NCI-H446 (cell line): ENCODE results near the gene LRIT2.

Experiments used
- DNase-seq, 2 experiments: peaks; one replicate each; lab custom pipeline; 2025; lab: John Stamatoyannopoulos, UW

Gene LRIT2

DNA sequence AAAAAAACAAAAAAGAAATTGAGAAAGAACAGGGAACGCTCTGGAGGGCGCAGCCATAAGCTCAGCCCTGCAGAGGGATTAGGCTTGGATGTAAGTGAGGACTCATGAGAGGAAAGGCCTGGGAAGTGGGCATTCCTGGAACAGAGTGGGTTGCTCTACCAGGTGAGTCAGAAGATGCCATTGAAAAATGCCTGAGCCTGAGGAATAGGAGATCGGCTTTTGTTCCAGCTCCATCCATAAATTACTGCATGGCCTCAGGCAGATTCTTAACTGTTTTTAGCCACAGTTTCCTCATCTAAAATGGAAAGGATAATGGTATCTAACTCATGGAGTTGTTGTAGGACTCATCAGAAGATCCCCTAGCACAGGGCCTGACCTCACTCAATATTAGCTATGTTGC, 18.4 kb upstream of the LRIT2 start:
- DNase-seq = no peak

DNA sequence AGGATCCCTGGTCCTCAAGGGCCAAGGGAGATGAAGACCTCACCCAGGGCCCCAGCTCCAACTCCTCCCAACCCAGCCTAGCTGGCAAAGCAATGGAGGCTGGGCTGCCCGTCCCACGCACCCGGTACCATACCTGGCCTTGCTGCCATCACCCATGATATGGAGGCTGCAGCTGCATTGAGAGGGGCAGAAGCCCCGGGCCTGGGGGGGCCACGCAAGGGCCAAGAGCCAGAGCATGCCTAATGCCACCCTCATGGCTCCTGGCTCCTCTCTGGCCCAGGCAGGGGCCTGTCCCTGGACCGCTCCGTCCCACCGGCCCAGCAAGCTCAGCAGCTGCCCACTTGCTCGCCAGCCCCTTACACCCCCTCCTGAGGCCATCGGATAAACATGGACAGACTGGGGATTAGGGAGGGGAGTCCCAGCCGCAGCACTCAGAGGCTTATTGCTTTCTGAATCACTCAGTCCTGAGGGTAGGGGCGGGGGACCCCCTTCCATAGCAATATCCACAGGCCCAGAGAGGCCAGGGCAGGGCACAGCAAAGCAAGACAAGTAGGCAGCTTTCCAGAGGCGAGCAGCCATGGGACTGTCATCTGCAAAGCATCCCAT, 15.9 kb upstream of the LRIT2 start, which contains the start of gene LRIT1:
Gene LRIT1 (minus strand): TSS at position 362 of the 606 bp plus-strand sequence. CDS start 107 bp downstream, at position 255.
- no peak for DNase-seq

DNA sequence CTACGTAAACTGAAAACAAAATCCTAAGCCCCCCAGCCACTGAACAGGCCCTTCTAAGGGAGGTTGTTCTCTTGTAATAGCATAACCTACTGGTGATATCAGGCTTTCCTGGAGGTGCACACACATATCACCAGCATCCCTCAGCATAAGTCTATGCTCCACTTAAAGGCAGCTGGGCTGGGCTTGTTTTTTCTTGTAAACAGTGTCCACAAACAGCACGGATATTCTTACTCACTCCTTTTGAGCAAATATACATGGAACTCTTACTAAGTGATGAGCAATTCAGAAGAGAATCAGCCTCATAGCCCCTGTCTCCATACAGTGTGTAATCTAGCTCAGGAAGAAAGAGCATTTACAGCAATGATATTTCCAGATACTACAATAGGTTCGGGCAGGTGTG, 13.6 kb upstream of the LRIT2 start:
- no peak for DNase-seq

DNA sequence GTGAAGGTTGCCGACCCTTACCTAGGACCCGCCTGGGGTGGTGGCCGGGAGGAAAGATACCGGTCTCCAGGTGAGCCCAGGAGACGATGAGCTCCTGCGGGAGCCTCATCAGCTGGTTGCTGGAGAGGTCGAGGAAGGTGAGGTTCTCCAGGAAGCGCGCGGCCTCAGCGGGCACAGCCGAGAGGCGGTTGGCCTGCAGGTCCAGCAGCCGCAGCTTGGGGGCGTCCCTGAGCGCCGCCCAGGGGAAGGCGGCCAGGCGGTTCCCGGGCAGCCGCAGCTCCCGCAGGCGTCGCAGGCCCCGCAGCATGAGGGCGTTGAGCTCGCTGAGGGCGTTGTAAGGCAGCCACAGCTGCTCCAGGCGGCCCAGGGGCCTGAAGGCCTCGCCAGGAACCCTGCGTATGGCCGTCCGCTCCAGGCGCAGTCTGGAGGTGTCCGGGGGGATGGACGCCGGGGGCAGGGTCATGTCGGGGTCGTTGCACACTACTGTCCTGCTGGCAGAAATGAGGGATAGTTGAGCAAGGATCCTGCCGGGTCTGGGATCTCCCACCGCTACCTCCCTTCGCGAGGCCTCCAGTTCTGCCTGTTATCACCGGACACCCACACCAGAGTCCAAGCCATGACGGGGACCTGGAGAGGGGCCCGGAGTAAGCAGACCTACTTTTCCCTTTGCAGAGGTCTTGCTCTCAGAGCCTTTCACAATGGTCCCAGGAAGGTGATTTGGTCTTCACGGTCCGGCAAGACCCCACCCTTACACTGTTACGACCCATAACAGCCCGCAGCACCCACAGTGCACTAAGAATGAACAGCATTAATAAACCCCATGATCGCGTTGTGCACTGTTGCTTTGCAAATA, 12.1 kb upstream of the LRIT2 start:
- no peak for DNase-seq

DNA sequence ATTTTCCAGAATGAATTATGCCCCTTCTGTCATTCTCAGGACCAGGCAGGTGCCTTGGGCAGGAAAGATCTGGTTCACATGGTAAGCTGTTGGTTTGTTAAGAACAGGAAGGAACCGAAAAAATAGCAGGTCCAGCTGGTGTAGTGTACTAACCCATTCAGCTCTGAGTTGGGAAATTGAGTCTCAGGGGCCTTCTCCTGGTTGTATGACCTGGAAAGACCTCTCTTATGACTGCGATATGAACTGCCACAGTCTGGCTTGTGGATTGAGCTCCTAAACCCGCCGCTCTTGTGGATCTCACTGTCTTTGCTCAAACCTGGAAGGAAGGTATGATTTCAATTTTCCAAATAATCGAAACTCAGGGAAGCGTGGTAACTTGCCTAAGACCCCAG, 11.5 kb upstream of the LRIT2 start:
- no peak for DNase-seq

DNA sequence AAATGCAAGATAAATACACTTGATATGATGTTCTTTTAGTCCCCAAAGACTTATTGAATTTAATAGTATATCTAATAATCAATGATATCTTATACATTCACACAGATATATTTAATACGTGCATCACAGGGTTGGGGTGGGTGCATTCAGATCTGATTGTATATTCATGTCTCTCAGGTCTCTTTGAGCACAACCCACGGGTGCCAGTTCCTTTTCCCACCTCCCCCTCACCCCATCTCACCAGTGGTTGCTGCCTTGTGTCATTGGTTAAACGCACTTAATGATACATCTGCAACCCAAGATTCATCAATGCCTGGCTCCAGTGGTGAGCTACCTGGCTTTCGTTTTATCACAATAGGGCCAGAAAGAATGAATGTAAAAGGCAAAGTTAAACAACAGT, 9.8 kb upstream of the LRIT2 start:
- DNase-seq = no peak

DNA sequence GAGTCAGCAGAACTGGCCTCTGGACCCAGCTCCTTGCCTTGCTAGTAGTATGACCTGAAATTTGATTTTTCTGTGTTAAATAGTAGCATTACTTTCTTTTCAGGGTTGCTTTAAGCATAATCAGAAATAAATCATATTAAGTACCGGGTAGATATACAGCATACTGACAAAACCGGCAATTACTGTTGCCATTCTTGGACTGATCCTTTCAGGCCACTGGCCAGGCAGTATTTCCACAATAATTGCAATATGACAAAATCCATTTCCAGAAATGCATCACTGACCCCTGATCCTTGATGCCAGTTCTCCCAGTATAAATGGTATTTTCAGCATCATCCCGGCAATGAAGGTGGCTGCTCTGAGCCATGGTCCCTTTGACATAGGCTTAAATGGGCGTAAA, 9.1 kb upstream of the LRIT2 start:
- no peak for DNase-seq

DNA sequence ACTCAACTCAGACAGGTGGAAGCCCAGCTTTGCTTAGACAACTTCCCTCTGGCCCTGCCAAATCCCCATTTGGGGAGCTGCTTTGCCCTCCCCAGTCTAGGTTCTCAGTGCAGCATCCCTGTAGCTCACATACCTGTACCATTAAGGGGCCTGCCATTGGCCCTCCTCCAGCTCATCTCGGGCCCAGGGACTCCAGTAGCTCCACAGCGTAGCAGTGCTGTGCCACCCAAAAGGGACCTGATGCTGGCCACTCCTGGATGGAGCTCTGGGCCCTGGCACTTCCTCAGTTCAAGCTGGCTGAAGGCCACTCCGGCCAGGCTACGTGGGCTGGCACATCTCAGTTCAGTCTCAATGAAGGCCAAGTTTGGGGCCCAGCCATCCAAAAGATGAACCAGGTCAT, 8.6 kb upstream of the LRIT2 start:
- DNase-seq = no peak

DNA sequence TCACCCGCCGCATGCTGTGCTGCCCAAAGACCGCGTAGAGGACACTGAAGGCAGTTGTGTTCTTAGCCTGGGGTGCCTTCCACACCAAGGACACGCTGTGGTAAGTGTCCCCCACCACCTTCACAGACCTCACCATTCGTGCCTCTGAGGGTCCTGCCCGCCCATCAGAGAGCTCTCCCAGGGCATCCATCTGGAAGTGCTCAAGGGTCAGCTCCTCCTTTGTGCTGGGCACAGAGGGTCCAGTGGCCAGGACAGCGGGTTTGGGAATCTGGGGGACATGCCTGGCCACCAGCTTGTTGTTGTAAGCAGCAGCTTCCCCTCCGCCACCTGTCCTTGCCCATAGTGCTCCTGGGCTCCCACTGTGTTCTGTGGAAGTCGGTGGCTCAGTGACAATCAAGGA, 7.0 kb upstream of the LRIT2 start:
- DNase-seq = no peak

DNA sequence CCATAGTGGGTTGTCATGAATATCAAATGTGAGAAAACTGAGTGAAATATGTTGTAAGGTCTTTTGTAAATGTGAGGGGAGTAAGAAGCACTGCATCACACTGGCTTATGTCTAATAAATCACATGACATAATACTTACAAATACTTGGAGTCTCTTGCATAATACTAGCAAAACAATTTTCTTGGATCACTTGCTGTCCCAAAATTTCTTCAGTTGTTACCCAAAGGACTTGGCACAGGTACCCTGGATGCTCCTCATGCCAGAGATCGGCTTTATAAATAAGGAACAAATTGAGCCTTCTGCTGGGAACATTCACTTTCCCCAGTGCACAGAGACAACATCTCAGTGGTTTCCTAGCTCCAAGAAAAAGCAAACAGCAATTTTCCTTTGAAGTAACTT, 5.0 kb upstream of the LRIT2 start:
- DNase-seq = no peak

DNA sequence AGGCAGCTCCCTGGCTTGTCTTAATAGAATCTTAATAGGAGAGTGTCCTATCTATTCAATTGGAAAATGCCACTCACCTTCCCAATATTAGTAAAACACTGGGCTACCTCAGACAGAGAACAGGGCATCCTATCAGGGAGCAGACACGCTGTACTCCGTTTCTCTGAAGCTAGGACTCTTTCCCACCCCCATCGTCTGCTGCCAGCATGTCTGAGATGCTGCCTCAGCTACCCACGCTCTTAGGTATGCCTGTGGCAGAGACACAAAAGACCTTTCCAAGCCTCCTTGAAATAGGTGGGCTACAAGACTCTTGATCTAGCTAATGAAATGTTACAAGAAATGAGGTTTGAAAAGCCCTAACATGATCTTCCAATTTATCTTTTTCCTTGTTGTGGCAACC, 2.5 kb upstream of the LRIT2 start:
- DNase-seq = no peak

DNA sequence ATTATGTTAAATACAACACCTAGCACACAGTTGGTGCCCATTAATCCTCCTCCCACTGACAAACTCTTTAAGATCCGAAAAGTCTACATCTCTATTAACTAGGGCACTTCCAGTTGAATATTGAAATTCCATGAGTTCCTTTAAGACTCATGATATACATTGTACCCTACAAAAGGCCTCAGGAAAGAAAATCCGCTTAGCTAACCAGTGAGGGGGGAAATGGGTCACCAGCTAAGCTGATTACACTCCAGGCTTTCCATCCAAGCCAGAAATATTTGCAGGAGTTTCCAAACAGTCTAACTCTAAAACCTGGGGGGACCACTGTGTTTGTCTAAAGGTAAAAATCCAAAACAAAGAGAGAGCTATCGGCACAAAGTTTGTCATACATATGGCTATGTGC, 1.3 kb upstream of the LRIT2 start:
- no peak for DNase-seq

DNA sequence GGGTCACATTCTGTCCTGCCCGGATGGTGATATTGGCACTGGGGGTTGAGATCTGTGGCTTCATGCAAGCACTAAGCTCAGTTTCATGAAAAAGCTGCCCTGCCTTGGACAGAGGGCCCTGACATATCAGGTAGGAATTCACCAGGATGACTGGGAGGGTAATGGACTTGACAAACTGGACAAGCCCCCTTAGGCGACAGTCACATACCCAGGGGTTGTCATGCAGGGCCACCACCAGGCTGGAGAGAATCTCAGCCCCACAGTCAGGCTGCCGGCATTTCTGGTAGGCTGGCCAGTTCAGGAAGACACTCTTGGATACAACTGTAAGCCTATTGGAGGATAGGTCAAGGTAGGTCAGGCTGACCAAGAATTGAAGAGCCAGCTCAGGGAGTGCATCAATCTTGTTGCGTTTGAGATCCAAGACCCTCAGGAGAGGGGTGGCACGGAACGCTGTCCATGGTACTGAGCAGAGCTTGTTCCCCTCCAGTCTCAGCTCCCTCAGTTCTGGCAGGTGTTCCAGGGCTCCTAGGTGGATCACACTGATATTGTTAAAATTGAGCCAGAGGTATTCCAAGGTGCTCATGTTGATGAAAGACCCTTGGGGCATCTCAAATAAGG, 824 bp downstream of the LRIT2 start:
- no peak for DNase-seq

DNA sequence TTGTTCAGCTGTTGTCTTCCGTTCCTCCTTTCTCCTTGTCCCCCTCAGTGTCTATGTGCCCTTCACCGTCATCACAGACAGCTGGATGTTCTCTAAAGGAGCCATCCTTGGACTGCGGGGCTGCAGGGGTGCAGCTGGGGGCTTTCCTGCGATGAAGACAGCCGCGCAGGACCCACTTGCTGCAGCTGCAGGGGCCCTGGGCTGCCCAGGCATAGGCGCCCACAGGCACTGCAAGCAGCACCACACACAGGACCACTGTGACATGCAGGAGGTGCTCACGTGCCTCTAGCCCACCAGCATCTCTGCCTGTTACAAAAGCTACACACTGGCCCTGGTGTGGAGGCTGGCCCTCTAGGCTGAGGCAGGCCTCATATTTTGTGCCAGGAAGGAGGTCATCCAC, 3.4 kb downstream of the LRIT2 start:
- no peak for DNase-seq

DNA sequence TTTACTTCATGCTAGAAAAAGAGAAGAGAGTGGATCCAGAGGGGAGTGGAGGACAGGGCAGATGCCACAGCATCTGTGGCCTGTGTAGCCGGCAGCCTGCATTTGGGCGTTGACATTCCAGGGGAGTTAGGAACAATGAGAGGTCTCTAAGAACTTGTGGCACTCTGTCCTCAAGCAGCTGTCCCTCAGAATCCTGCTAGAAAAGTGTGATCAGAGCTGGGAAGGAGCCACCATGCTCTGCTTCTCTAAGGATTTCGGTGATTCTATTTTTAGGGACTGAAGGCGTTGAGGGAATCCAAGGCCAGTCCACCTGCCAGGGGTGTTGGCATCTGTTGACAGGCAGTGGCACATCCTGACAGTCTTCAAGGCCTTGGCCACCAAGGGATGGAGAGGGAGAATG, 7.6 kb downstream of the LRIT2 start:
- DNase-seq = no peak

DNA sequence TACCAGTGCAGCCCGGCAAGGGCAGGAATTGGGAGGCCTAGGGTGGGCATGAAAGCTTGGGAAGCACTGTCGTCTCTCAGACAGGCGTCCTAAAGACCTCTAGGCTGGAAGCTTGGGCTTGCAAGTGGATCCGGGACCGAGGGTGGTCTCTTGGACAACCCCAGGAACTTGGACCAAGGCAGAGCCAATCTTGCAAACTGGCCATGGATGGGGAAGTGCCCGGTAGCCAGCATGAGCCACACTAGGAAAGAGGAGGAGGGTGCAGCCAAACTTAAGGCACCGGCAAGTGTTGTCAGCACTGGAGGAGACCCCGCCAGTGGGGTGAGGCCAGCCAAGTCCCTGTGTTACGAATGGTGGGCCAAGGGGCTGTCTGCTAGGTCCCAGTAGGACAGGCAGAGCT, 8.5 kb downstream of the LRIT2 start:
- no peak for DNase-seq

DNA sequence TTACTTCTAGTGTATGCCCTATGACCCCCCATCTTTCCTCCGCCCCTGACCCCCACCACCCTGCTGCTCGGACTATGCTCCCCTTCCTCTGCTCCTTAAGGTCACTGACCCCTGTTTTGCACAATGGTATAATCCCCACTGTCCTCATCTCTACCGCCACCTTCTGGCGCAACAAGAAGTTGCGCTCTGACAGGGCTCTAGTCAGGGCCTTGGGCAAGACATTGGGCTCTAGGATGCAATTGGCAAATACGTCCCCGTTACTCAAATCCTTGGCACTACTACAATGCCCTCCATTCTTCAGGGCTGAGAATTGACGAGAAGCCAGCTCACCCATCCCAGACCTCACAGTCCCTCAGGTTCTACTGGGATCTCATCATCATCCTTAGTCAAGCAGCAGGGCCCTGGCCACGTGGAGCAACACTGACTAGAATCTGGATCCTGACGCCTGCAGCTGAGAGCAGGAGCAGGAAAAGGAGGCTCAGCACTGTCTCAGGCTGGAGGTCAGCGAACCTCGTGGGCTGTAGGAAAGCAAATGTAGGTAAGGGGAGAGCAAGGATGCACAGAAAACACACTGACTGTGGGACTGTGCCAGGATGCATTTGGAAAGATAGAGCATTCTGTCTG, 10.6 kb downstream of the LRIT2 start:
- DNase-seq = peak in 1 of 2 experiments; percentile 8

DNA sequence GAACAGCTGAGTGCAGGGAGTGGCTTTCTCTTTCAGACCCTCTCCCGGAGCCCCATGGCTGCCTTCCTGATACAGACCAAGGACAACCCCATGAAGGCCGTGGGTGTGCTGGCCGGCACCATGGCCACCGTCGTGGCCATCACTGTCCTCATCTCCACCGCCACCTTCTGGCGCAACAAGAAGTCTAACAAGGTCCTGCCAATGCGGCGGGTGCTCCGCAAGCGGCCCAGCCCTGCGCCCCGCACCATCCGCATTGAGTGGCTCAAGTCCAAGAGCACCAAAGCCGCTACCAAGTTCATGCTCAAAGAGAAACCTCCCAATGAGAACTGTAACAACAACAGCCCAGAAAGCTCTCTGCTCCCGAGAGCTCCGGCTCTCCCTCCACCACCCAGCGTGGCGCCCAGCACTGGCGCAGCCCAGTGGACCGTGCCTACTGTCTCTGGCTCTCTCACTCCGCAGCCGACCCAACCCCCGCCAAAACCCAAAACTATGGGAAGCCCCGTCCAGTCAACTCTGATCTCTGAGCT, 11.2 kb downstream of the LRIT2 start:
- no peak for DNase-seq

DNA sequence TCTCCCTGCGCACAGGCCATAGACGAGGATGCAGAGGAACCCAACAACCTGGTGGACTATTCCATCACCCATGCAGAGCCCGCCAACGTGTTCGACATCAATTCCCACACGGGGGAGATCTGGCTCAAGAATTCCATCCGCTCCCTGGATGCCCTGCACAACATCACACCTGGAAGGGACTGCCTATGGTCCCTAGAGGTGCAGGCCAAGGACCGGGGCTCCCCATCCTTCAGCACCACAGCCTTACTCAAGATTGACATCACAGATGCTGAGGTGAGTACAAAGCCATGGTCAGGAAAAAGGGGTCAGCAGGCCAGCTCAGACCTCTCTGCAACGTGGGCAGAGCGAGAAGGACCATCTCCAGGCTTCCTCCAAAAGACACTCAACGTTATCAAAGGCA, 12.3 kb downstream of the LRIT2 start:
- no peak for DNase-seq

DNA sequence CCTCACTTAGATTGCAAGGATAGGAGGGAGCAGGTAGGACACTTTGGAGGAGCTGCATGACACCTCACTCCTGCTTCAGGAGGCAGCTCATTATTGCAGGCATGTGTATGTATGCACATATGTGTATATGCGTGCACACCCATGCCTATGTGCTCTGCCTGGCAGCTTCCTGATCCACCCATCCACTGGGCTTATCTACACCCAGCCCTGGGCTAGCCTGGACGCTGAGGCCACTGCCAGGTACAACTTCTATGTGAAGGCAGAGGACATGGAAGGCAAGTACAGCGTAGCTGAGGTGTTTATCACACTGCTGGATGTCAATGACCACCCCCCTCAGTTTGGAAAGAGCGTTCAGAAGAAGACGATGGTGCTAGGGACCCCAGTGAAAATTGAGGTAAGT, 13.3 kb downstream of the LRIT2 start:
- no peak for DNase-seq

DNA sequence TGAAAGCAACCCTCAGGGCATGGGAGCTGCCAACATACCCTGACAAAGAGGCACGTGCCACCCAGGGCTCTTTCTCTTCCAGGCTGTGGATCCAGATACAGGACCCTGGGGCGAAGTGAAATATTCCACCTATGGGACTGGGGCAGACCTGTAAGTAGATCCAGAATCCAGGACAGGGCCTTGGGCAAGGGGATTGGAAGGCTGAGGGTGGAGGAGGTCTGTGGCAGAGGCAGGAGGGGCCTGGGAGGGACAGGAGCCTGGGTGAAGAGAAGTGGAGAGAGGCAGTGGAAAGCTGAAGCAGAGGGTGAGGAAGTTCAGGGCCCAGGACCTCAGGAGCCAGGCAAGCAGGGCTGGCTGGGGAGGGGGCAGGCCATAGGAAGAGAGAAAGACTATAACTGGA, 13.8 kb downstream of the LRIT2 start:
- no peak for DNase-seq

DNA sequence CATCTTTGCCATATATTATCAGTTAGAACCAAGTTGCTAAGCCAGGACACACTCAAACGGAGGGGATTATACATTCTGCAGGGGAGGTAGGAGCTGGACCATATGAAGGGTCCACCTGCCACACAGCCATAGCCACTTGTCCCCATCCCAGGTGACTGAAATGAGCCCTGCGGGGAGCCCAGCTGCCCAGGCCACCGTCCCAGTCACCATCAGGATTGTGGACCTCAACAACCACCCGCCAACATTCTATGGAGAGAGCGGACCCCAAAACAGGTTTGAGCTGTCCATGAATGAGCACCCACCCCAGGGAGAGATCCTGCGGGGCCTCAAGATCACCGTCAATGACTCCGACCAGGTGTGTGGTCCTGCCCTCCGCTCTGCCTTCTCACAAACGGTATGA, 17.3 kb downstream of the LRIT2 start:
- DNase-seq = no peak
